ENCODE results near the gene INSRR. TPM values are rescaled to one million over a fixed set of nuclear protein-coding genes. Genes with fewer than 3 reads are reported as not detected.

INSRR gene
- total RNA-seq, result not detected in 2 replicates

DNA sequence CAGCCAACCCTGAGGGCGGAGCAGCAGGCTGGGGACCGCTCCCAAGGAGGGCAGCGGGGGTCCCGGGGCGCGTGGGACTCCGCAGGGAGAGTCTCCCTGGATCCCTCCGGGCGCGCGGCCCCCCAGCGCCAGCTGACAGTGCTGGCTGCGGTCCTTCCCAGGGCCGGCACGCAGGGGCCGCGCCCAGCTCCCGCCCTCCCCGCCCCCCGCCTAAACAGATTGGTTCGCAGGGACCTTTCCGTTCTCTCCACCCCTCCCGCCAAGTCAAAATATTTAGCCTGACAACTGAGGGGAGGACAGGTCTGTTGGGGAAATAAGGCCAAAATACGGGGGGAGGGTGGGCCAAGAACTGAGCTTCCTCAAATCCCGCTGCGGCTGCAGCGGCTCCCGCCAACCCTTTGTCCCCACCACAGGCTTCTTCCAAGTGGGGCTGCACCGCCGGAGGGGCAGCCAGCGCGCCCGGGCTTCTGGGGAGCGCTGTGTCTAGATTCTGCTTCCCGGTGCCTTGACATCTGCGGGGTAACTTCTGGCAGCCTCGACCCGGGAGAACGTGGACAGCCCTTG is at the start of gene INSRR:
INSRR (minus strand) TSS at position 159 of the 564 bp plus-strand sequence. CDS start 496 bp downstream, outside the sequence.
- TF ChIP-seq, protein P1, sequence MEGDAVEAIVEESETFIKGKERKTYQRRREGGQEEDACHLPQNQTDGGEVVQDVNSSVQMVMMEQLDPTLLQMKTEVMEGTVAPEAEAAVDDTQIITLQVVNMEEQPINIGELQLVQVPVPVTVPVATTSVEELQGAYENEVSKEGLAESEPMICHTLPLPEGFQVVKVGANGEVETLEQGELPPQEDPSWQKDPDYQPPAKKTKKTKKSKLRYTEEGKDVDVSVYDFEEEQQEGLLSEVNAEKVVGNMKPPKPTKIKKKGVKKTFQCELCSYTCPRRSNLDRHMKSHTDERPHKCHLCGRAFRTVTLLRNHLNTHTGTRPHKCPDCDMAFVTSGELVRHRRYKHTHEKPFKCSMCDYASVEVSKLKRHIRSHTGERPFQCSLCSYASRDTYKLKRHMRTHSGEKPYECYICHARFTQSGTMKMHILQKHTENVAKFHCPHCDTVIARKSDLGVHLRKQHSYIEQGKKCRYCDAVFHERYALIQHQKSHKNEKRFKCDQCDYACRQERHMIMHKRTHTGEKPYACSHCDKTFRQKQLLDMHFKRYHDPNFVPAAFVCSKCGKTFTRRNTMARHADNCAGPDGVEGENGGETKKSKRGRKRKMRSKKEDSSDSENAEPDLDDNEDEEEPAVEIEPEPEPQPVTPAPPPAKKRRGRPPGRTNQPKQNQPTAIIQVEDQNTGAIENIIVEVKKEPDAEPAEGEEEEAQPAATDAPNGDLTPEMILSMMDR (conservative IDR thresholded peaks at IDR 0.05; ENCODE audit: low read depth, low read length), result no peak
- DNase-seq (ENCODE audit: low read depth), result no peak
- peak within 1 kb of the TSS; percentile 3 for H3K4me3 ChIP-seq (ENCODE audit: low read depth, low read length)

DNA sequence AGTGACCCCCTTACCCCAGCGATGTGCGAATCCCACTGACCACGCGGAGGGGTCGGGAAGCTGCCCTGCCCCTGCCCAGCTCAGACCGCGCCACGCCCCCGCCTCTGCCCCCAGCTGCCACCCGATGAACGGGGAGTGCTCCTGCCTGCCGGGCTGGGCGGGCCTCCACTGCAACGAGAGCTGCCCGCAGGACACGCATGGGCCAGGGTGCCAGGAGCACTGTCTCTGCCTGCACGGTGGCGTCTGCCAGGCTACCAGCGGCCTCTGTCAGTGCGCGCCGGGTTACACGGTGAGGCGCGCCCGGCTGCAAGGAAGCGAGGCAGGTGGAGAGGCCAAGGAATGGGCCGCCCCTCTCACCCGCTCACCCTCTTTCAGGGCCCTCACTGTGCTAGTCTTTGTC is 49.6 kb upstream of the INSRR start:
- TF ChIP-seq, protein P1 (conservative IDR thresholded peaks at IDR 0.05; ENCODE audit: low read depth, low read length), result no peak
- H3K4me3 ChIP-seq (ENCODE audit: low read depth, low read length), result peak overlapping the region; percentile 52
- DNase-seq (ENCODE audit: low read depth), result no peak

DNA sequence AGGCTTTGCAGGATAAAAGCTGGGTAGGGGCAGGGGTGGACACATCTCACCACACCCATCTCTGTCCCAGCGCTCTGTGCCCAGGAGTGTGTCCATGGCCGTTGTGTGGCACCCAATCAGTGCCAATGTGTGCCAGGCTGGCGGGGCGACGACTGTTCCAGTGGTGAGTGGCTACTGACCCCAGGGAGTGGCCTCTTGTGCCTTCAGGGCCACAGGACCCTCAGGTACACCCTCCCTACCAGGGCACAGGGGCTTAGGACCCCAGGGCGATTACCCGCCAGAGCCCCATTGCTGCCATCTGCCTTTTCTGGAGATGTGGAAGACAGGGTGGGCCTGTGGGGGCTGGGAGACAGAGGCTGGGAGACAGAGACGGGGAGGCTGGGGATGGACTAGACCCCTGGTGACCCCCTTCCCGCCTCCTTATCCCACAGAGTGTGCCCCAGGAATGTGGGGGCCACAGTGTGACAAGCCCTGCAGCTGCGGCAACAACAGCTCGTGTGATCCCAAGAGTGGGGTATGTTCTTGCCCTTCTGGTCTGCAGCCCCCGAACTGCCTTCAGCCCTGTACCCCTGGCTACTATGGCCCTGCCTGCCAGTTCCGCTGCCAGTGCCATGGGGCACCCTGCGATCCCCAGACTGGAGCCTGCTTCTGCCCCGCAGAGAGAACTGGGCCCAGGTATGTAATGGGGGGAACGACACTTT is 47.4 kb upstream of the INSRR start:
- H3K4me3 ChIP-seq (ENCODE audit: low read depth, low read length), result no peak overlapping the region

DNA sequence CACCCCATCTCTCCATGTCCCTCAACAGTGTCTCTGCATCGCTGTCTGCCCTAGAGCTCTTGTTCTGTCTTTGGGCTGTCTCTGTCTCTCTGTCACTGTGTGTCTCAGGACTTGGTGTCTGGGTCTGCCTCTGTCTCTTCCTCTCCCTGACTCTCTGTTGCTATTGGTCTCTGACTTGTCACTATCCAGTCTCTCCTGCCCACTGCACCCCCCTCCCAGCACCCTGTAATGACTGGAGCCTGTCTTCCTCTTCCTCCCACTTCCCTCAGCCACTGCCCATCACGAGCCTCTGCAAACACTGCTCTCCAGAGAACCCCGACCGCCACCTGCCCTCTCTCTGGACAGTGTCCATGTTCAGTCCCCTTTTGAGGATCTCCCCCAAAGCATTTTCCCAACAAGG is 46.7 kb upstream of the INSRR start:
- no peak for DNase-seq (ENCODE audit: low read depth)
- no peak overlapping the region for H3K4me3 ChIP-seq (ENCODE audit: low read depth, low read length)
- TF ChIP-seq, protein P1 (conservative IDR thresholded peaks at IDR 0.05; ENCODE audit: low read depth, low read length), result no peak

More for the DNA sequence above, 47.4 kb upstream of the INSRR start:
- no peak for DNase-seq (ENCODE audit: low read depth)
- TF ChIP-seq, protein P1 (conservative IDR thresholded peaks at IDR 0.05; ENCODE audit: low read depth, low read length), result no peak

DNA sequence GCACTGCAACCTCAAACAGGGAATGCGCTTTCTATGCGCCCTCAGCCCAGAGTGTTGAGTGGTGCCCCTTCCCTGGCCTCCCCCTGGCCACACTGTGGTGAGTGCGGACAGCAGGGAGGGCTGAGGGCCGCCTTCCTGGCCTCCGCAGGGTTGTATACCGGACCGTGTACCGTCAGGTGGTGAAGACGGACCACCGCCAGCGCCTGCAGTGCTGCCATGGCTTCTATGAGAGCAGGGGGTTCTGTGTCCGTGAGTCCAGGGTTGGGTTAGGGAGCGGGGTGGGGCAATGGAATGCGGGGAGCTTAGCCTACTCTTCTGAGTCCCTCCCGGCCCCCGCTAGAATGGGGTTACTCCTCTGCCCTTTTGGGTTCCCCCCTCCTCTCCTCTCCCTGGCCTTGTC is 46.3 kb upstream of the INSRR start:
- no peak overlapping the region for H3K4me3 ChIP-seq (ENCODE audit: low read depth, low read length)
- TF ChIP-seq, protein P1 (conservative IDR thresholded peaks at IDR 0.05; ENCODE audit: low read depth, low read length), result no peak
- no peak for DNase-seq (ENCODE audit: low read depth)

DNA sequence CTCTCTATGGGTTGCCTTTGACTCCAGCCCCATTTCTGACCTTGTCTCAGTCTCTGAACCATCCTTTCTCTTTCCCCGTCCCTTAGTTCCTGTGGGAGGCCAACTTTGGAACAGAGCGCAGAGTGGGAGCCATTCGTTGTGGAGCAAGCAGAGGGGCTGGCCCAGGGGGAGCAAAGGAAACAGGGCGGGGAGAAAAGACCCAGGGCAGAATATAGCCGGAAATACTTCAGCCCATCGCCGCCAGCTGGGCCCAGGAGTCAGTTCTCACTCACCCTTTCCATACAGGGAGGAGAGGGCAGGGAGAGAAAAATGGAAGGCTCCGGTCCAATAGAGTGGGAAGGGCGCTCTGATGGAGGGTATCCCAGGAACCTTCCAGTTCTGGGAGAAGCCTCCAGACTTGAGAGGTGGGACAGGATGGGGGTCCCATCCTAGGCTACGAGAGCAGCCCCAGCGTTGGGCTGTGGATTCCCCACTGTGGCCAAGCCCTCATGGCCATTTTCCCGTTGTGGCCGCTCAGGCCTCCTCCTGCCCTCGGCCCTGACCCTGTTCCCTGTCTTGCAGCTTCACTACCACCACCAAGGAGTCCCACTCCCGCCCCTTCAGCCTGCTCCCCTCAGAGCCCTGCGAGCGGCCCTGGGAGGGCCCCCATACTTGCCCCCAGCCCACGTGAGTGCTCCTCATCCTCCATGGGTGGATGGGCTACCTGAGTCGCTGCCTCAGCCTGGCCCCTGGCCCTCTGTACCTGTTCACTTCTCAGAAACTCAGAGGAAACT is 45.5 kb upstream of the INSRR start:
- no peak overlapping the region for H3K4me3 ChIP-seq (ENCODE audit: low read depth, low read length)
- DNase-seq (ENCODE audit: low read depth), result no peak
- TF ChIP-seq, protein P1 (conservative IDR thresholded peaks at IDR 0.05; ENCODE audit: low read depth, low read length), result no peak

All from epithelial cell of proximal tubule (primary cell).